ENCODE data around the gene NCOA5.

GRCh38 chr20:46018611-46019010 is 71.2 kb downstream of the NCOA5 start:
- no peak for TF ChIP-seq POLR2A (IDR thresholded peaks at IDR 0.05; ENCODE audit: low read depth, low read length)
- no peak for TF ChIP-seq TAF1 (IDR thresholded peaks at IDR 0.05; ENCODE audit: low read depth, low read length)
- no peak for TF ChIP-seq POLR2AphosphoS5 (IDR thresholded peaks at IDR 0.05; ENCODE audit: low read depth, low read length)
- no peak for TF ChIP-seq SPI1 (IDR thresholded peaks at IDR 0.05; ENCODE audit: low read depth, low read length)
- TF ChIP-seq POU2F2 (IDR thresholded peaks at IDR 0.05; ENCODE audit: low read depth, low read length): no peak
- TF ChIP-seq PAX5 (IDR thresholded peaks at IDR 0.05; ENCODE audit: insufficient read depth, low read length, severe bottlenecking): no peak
